NOMO-1 treated with dmso at 0.1 percent for 144 hours (cell line): ENCODE data around the gene CHRM4.

Experiments
- DNase-seq: peaks from one replicate; lab custom pipeline; 2025; ENCODE audit not compliant: unreplicated experiment; lab: John Stamatoyannopoulos, UW

Gene CHRM4

DNA sequence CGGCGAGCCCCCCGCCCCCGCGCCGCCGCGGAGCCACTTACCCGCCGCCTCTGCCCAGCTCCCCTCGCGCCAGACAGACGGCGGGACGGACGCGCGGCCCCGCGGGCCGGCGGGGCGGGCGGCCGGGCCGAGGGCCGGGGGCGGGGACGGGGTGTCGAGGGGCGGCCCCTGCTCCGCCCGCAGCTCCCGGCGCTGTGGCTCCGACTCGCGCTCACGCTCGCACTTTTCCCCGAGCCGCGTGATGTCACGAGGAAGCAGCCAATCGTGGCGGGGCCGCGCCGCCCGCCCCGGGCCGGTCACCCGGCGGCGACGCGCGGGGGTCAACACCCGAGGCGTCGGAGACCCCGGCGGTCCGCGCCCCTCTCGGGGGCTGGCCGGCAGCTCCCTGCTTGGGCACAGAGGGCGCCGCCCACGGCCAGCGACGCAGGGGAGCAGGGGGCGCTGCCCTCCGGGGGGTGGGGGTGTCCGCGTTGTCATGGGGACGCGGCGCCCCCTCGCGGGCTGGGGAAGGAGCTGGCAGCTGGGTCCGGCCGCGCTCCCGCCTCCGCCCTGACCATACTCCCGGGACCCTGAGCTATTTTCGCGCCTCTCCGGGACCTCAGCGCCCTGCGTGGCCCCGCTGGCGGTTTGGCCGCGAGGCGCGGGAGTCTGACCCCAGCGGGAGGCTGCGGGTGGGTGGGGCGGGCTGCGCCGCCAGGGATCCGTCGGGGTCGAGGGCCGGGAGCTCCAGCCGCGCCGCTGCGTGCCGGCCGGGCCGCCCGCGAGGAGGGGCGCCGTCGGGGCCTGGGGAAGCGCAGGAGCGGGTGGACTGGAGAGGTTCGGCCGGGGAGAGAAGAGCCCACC is at the start of gene CHRM4:
CHRM4 (minus strand) TSS at position 199 of the 843 bp plus-strand sequence. CDS start 5,219 bp downstream, outside the sequence.
- no peak for DNase-seq

DNA sequence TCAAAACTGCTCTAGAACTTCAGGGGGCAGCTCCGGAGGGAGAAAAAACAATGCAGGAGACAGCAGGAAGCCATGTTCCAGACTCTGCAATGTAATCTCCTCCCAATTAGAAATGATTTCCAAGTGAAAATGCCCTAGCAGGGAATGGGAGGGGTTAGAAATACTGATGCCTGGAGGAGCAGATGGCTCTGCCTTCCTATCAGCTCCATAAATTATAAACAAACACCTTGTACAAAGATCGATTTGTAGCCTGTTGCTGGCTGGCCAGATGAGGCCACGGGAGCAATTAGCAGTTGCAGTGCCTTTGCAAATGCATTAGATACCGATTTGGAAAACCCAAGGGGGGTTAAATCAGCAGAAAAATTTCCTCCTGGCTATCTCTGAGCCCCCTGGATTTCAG is 46.6 kb upstream of the CHRM4 start:
- DNase-seq = no peak

DNA sequence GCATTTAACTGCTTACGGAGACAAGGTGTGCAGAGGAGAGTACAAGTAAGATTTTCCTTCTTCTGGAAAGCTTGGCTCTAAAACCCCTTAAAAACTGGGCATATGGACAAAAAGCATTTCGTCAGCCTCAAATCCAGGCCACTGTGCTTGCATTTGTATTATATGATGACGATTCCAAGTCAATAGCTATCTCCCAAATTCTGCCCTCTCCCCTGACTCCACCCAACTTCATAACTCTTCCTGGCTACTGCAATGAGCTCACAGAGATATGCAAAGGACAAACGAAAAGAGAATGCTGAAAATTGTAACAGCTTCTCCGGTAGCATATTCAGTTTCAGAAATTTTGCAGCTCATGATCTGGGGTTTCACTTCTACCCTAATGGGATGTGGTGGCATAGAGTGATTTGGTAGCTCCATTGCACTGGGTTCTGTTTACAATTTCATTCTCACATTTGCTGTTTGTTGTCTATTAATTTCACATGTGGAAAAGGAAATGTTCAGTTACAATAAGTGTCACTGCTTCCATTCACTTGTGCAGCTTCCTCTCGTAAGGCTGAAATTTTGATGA is 45.6 kb upstream of the CHRM4 start:
- no peak for DNase-seq

GRCh38 chr11:46436113-46436512 is 44.5 kb upstream of the CHRM4 start:
- DNase-seq = no peak

- no peak for DNase-seq
Observed at GRCh38 chr11:46435679-46436078, 44.1 kb upstream of the CHRM4 start.

DNA sequence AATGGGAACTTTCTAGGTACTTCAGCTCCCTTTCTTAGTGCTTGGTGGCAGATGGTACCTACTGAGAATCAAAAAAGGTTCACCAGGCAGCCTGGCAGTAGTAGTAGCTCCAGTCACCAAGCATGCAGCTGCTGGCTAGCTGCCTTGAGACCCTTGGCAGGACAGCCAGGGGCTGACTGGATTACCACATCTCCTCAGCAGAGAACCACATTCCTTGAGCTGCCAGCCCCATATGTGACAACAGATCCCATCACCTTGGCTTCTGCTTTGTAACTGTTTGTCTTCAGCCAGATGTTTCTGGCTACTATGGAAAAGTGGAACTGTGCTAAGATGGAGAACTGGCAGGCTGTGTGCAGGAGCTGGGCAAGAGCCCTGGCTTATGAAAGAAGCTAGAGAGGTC is 39.6 kb upstream of the CHRM4 start:
- DNase-seq = no peak

DNA sequence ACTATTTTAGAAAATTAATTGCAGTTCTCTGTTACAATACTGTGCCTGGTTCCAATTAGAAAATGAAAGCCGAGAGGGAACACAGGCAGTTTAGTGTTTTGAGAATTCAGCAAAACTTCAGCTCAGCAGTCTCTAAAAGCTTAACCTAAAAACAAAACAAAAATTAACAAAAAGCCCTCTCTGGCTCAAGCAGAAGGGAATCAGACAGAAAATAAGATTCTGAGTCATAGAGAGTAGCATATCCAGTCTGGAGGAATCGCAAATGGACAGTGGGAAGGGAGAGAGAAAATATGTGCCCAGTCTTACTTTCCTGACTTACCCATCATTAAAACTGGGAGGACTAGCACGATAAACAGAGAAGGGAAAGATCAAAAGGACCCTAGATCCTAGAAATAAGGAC is 38.1 kb upstream of the CHRM4 start:
- no peak for DNase-seq

GRCh38 chr11:46427364-46427763 is 35.8 kb upstream of the CHRM4 start:
- DNase-seq = no peak

DNA sequence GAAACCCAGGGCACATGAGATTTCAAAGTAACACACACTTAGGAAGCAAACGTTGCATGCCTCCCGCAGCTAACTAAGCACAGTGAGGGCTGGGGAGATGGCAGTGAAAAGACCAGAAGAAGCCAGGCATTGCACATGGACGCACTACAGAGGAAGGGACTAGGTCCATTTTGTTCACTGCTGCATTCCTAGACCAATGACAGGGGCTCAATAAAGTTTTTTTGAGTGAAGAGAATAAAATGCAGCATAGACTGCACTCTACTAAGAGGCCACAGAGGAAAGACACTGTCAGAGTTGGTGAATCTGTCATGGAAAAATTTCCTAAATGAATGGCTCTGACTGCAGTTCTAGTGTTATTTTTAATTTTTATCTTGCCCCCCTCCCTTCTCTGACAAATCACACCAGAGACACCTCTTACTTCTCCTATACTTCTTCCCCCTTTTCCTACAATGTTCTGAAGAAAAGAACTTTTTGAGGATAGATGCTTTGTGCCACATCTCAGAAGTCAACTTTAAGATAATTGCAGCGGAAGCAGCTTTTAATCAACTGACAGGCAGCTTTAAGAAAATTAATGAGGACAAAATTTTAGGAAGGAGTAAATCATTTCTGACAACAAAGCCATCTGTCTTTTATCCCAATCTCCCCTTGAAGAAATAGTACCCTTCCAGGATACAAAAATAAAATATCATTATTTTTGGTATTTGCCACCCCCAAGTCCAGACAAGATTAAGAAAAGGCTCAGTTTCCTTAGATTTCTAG is 34.8 kb upstream of the CHRM4 start:
- DNase-seq = no peak

- DNase-seq = no peak
Observed at GRCh38 chr11:46422588-46422987, 31.0 kb upstream of the CHRM4 start.

- no peak for DNase-seq
Observed at GRCh38 chr11:46421257-46421880, 29.8 kb upstream of the CHRM4 start.

GRCh38 chr11:46420513-46420912 is 28.9 kb upstream of the CHRM4 start:
- no peak for DNase-seq

DNA sequence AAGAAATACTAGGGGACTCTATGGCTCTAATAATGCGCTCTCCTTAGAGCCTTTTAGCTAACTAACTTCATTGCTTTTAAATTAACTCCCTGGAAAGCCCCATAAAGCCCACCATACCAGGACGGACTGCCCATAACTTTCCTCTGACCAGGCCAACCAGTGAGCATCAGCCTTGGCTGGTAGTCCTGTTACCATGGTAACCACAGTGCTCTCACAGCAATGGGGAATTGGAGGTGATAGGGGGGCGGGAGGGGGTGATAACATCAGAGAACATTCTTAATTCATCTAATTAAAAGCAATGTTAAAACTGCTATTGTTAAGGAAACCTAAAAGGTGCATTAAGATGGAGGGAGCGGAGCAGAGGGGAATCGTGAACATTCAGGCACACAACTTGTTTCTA is 27.2 kb upstream of the CHRM4 start:
- DNase-seq = no peak

DNA sequence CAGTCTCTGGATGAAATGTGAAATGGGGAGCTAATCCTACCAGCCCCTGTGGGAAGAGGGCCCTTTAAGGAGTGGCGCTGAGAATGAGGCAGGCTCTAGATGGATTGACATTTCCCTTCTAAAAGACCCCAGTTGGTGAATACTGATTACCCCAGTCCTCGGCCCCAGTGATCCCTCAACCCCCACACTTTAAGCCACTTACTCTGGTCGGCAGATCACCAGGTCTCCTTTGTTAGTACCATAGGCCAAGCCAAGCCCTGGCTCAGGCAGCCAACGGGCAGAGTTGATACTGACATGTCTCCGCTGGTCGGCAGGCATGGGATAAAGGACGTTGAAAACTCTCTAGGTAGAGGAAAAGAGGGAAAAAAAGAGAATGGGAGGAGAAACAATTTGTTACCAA is 26.1 kb upstream of the CHRM4 start:
- DNase-seq = no peak

DNA sequence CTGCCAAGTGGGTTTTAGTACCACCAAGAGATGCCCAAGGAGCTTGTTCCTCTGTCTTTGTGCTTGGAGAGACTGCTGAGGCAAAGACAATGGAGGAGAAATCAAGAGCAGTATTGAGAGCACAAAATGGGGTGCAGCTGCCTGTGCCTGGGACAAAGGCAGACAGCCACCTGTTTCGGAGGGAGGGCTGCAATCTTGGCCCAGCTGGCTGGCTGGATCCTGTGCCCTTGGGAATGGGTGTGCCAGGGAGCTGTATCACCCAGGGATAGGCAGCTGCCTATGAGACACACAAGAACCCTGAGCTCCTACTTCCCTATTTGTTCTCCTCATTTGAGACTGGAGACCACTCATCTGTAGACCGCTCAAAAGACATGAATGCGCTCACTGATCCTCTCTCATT is 23.3 kb upstream of the CHRM4 start:
- no peak for DNase-seq

GRCh38 chr11:46414466-46414796 is 22.9 kb upstream of the CHRM4 start:
- DNase-seq = no peak

DNA sequence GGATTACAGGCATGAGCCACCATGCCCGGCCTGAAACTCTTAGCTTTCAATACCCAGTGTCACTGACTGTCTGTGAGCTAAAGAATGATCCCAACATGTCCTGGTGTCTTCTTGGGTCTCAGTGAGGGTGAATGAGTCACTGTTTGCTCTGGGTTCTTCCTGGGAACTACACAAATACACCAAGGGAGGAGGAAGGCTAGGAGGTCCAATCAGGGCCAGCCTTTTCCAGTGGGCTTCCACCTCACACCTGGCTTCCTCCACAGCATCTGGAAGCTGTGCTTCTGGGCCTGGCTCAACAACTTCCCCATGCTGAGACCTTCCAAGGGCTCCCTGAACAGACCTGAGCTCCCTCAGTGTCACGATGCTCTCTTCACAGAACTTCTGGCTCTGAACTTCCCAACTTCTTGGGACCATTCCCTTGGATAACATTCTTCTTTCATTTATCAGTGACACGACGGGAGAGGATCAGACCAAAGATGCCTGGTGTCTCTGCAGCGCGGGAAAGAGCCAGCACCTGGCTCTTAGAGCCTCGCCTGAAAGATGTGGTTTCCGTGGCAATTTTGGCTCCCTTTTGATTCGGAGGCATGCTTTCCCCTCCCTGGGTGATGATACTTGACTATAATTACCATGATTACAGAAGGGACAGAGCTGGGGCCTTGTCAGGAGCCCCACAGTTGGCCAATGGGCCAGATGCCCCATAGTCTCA is 22.3 kb upstream of the CHRM4 start:
- no peak for DNase-seq

DNA sequence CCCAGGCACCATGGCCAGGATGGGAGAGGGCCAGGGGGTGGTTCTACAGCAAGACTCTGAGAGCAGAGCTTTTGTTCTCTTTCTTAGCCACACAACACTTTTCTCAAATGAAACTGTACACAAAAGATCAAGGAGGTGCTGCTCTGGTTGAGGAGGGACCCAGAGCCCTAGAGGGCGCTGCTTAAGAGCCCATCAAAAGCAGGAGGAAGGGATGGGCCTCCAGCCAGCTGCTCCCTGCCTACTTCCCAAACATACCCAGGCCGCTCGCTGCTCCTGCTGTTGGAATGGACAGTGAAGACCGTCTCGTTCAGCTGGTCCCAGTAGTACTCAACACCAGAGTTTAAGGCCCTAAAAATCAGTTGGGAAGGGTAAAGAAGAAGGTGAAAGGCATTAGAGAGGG is 18.4 kb upstream of the CHRM4 start:
- DNase-seq = no peak

GRCh38 chr11:46408407-46408986 is 16.9 kb upstream of the CHRM4 start:
- DNase-seq = no peak

- DNase-seq = no peak
Observed at GRCh38 chr11:46407635-46408034, 16.1 kb upstream of the CHRM4 start.
